ENCODE measurements around the gene FAM83G.

GRCh38 chr17:18919963-18920362, 84.6 kb downstream of the FAM83G start:
- no peak for TF ChIP-seq EZH2phosphoT487 (IDR thresholded peaks at IDR 0.05; ENCODE audit: borderline replicate concordance)
- TF ChIP-seq, protein P1, sequence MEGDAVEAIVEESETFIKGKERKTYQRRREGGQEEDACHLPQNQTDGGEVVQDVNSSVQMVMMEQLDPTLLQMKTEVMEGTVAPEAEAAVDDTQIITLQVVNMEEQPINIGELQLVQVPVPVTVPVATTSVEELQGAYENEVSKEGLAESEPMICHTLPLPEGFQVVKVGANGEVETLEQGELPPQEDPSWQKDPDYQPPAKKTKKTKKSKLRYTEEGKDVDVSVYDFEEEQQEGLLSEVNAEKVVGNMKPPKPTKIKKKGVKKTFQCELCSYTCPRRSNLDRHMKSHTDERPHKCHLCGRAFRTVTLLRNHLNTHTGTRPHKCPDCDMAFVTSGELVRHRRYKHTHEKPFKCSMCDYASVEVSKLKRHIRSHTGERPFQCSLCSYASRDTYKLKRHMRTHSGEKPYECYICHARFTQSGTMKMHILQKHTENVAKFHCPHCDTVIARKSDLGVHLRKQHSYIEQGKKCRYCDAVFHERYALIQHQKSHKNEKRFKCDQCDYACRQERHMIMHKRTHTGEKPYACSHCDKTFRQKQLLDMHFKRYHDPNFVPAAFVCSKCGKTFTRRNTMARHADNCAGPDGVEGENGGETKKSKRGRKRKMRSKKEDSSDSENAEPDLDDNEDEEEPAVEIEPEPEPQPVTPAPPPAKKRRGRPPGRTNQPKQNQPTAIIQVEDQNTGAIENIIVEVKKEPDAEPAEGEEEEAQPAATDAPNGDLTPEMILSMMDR (conservative IDR thresholded peaks at IDR 0.05; ENCODE audit: low read length) = no peak

All from Loucy (cell line).